HepG2 (cell line): ENCODE results near the gene AXIN1. TPM values are rescaled to one million over a fixed set of nuclear protein-coding genes. Genes with fewer than 3 reads are reported as not detected.

Source experiments
- ATAC-seq: fragments of 200-7000 bp; cut with Tn5 transposase; 3 replicates; pipeline ENCODE4 v1.9.1; 2020; ENCODE audit warnings: mild to moderate bottlenecking, moderate library complexity
- BruUV-seq: library from RNA; stranded (reverse); fragments of 400-500 nt; replicated peaks from 2 replicates; lab custom pipeline; 2021; lab: Mats Ljungman, UMichigan
- CTCF ChIA-PET: fragments of 300-600 bp; formaldehyde crosslinking; extraction: SDS; loops from one replicate; lab custom pipeline; 2021; ENCODE audit warnings: low total read pairs, inconsistent platforms, low intra/inter-chr PET ratio; lab: Yijun Ruan, JAX
- POLR2A ChIA-PET: fragments of 350-600 bp; sonication (Branson Sonifier 250); formaldehyde crosslinking; loops from one replicate; lab custom pipeline; 2020; ENCODE audit warnings: antibody characterized with exemption, inconsistent platforms; lab: Yijun Ruan, JAX
- DNase-seq: peaks from one replicate; pipeline ENCODE4 v3.0.0-alpha.2; 2015; ENCODE audit warnings: low spot score
- FAIRE-seq: peaks from 3 replicates; lab custom pipeline; 2011; peaks lifted over from hg19 to GRCh38; lab: Jason Lieb, UNC
- H2AFZ ChIP-seq: one replicate; pipeline ENCODE4 v1.6.1; 2011; ENCODE audit warnings: low read length, inconsistent platforms
- H3K27ac ChIP-seq: fragments of 300-600 bp; 3 replicates; pipeline ENCODE4 v1.8.0; 2011; ENCODE audit warnings: mixed run types, mild to moderate bottlenecking, mixed read lengths, low read length, inconsistent platforms; ENCODE audit not compliant: insufficient read depth; ENCODE audit errors: extremely low read length
- H3K27me3 ChIP-seq, 2 experiments: fragments of 200-600 bp in 1 of 2; 2 replicates in 1 of 2; 3 replicates in 1 of 2; pipeline versions ENCODE4 v1.6.0 to v1.8.0; 2011; ENCODE audit warnings: low read length in 2 of 2, mild to moderate bottlenecking in 2 of 2, moderate library complexity in 2 of 2, inconsistent platforms in 1 of 2; ENCODE audit not compliant: insufficient read depth in 2 of 2, control insufficient read depth in 1 of 2
- H3K36me3 ChIP-seq, 2 experiments: fragments of 200-600 bp in 1 of 2; replicated peaks in 1 of 2; 2 replicates in 1 of 2; 3 replicates in 1 of 2; pipeline versions ENCODE4 v1.5.1 to v1.8.0; 2011; ENCODE audit warnings: low read length in 2 of 2, inconsistent platforms in 1 of 2; ENCODE audit not compliant: insufficient read depth in 2 of 2, control insufficient read depth in 1 of 2
- H3K4me1 ChIP-seq: 2 replicates; pipeline ENCODE4 v1.5.1; 2012; ENCODE audit warnings: low read length, inconsistent platforms; ENCODE audit not compliant: insufficient read depth
- H3K4me2 ChIP-seq: 2 replicates; pipeline ENCODE4 v1.6.0; 2011; ENCODE audit warnings: low read depth, low read length, inconsistent platforms
- H3K4me3 ChIP-seq, 3 experiments: fragments of 200-600 bp in 1 of 3; sonication (generic), shearing (Covaris generic) in 1 of 3; replicated peaks in 1 of 3; 2 replicates each; pipeline ENCODE4 v1.5.1; 2011 to 2016; ENCODE audit warnings: low read length in 3 of 3, inconsistent platforms in 2 of 3, low read depth in 2 of 3, mild to moderate bottlenecking in 2 of 3, control low read depth in 1 of 3, mixed read lengths in 1 of 3; ENCODE audit not compliant: insufficient read depth in 1 of 3
- H3K79me2 ChIP-seq: one replicate; pipeline ENCODE4 v1.6.1; 2011; ENCODE audit warnings: low read length, inconsistent platforms; ENCODE audit not compliant: insufficient read depth
- H3K9ac ChIP-seq: 2 replicates; pipeline ENCODE4 v1.6.0; 2011; ENCODE audit warnings: mild to moderate bottlenecking, low read depth, low read length, inconsistent platforms; ENCODE audit not compliant: insufficient read depth
- H3K9me3 ChIP-seq: 2 replicates; pipeline ENCODE4 v1.5.1; 2012; ENCODE audit warnings: mild to moderate bottlenecking, low read length
- H4K20me1 ChIP-seq: 2 replicates; pipeline ENCODE4 v1.6.0; 2011; ENCODE audit warnings: inconsistent platforms, mild to moderate bottlenecking, low read length, moderate library complexity; ENCODE audit not compliant: insufficient read depth
- ELF4 ChIP-seq: sonication (generic); formaldehyde crosslinking; IDR thresholded peaks from 2 replicates; pipeline ENCODE4 v1.5.0; 2020; ENCODE audit warnings: missing genetic modification reagents, mild to moderate bottlenecking, moderate library complexity, borderline replicate concordance
- NCOA2 ChIP-seq: sonication (generic); formaldehyde crosslinking; IDR thresholded peaks from 2 replicates; pipeline ENCODE4 v1.8.0; 2022; ENCODE audit warnings: inconsistent platforms
- NRL ChIP-seq: sonication (generic); formaldehyde crosslinking; IDR thresholded peaks from 2 replicates; pipeline ENCODE4 v1.5.0; 2020; ENCODE audit warnings: missing genetic modification reagents, mild to moderate bottlenecking, moderate library complexity, borderline replicate concordance
- PHF21A ChIP-seq: sonication (generic); formaldehyde crosslinking; IDR thresholded peaks from 2 replicates; pipeline ENCODE4 v1.5.0; 2020; ENCODE audit warnings: mild to moderate bottlenecking, missing genetic modification reagents
- RAD51 ChIP-seq: fragments of 450-650 bp; IDR thresholded peaks from 2 replicates; pipeline ENCODE4 v1.6.1; 2016; ENCODE audit warnings: borderline replicate concordance
- RFXAP ChIP-seq: sonication (generic); formaldehyde crosslinking; IDR thresholded peaks from 2 replicates; pipeline ENCODE4 v1.4.0; 2020; ENCODE audit warnings: missing genetic modification reagents, borderline replicate concordance
- ZC3H4 ChIP-seq: sonication (generic); formaldehyde crosslinking; IDR thresholded peaks from 2 replicates; pipeline ENCODE4 v1.4.0; 2020; ENCODE audit warnings: missing genetic modification reagents, borderline replicate concordance
- ZFY ChIP-seq: sonication (generic); formaldehyde crosslinking; IDR thresholded peaks from 2 replicates; pipeline ENCODE4 v1.4.0; 2020; ENCODE audit warnings: missing genetic modification reagents
- ZNF17 ChIP-seq: sonication (generic); formaldehyde crosslinking; IDR thresholded peaks from 2 replicates; pipeline ENCODE4 v1.5.0; 2020; ENCODE audit warnings: mild to moderate bottlenecking, missing genetic modification reagents
- ZNF263 ChIP-seq: sonication (generic); formaldehyde crosslinking; IDR thresholded peaks from 2 replicates; pipeline ENCODE4 v1.4.0; 2020; ENCODE audit warnings: missing genetic modification reagents
- ZNF331 ChIP-seq: sonication (generic); formaldehyde crosslinking; IDR thresholded peaks from 2 replicates; pipeline ENCODE4 v1.4.0; 2020; ENCODE audit warnings: missing genetic modification reagents
- ZNF75D ChIP-seq: sonication (generic); formaldehyde crosslinking; IDR thresholded peaks from 2 replicates; pipeline ENCODE4 v1.8.1; 2023; ENCODE audit warnings: missing genetic modification reagents, mild to moderate bottlenecking, borderline replicate concordance
- ZNF878 ChIP-seq: sonication (generic); formaldehyde crosslinking; IDR thresholded peaks from 2 replicates; pipeline ENCODE4 v1.8.1; 2023; ENCODE audit warnings: mild to moderate bottlenecking, missing genetic modification reagents, moderate library complexity
- ZNF883 ChIP-seq: sonication (generic); formaldehyde crosslinking; IDR thresholded peaks from 2 replicates; pipeline ENCODE4 v1.5.1; 2020; ENCODE audit warnings: mild to moderate bottlenecking, missing genetic modification reagents; ENCODE audit errors: not compliant biosample characterization
- WGBS: methylation state at CpG from one replicate; pipeline ENCODE4 v1.1.6; 2017; ENCODE audit warnings: low lambda C conversion rate; 5-methylcytosine and 5-hydroxymethylcytosine counted together
- in situ Hi-C: cut with HindIII; loops from 2 replicates; pipeline ENCODE4 v1.10.0; 2017; ENCODE audit warnings: low pct_unique_long_range_greater_than_20kb; ENCODE audit not compliant: extremely low pct_ligation_motif_present
- intact Hi-C: fragments of 100-400 bp; cut with micrococcal nuclease; formaldehyde crosslinking; loops from one replicate; pipeline ENCODE4 v1.10.0; 2022; ENCODE audit not compliant: unreplicated experiment
- polyA plus RNA-seq, 8 experiments: library from polyadenylated mRNA; depleted of rRNA in 3 of 8; stranded (reverse) in 7 of 8; unstranded in 1 of 8; fragments of >200 nt; fragmentation: Illumina TruSeq in 4 of 8; extraction: Trizol in 4 of 8; gene quantifications; 2 replicates each; pipeline versions ENCODE4 v1.2.1 to v1.2.3, GENCODE V29; 2011 to 2016; ENCODE audit warnings: low read depth in 4 of 8, missing spikeins in 1 of 8, mixed read lengths in 1 of 8; ENCODE audit not compliant: insufficient read depth in 1 of 8
- total RNA-seq, 5 experiments: library from RNA; depleted of rRNA; stranded (reverse); fragments of >200 nt; fragmentation: Illumina TruSeq; extraction: Trizol; gene quantifications; 2 replicates each; pipeline ENCODE4 v1.2.3, GENCODE V29; 2016; ENCODE audit warnings: low read depth in 1 of 5
- TF ChIP-seq, protein P1 (sequence below): sonication (generic); formaldehyde crosslinking; IDR thresholded peaks from 2 replicates; pipeline ENCODE4 v1.5.1; 2020; ENCODE audit warnings: mild to moderate bottlenecking, moderate library complexity, missing genetic modification reagents
- TF ChIP-seq, protein P2 (sequence below): sonication (generic); formaldehyde crosslinking; IDR thresholded peaks from 2 replicates; pipeline ENCODE4 v1.5.0; 2020; ENCODE audit warnings: mild to moderate bottlenecking, missing genetic modification reagents, borderline replicate concordance
- TF ChIP-seq, protein P3 (sequence below): sonication (generic); formaldehyde crosslinking; IDR thresholded peaks from 2 replicates; pipeline ENCODE4 v1.4.0; 2020; ENCODE audit warnings: missing genetic modification reagents

The AXIN1 gene
- total and polyA plus RNA-seq, 2 of the 13 experiments (the other 11 are each of a cell fraction or from before 2014, with no cell fraction given), result 24.0 to 26.0 TPM

DNA sequence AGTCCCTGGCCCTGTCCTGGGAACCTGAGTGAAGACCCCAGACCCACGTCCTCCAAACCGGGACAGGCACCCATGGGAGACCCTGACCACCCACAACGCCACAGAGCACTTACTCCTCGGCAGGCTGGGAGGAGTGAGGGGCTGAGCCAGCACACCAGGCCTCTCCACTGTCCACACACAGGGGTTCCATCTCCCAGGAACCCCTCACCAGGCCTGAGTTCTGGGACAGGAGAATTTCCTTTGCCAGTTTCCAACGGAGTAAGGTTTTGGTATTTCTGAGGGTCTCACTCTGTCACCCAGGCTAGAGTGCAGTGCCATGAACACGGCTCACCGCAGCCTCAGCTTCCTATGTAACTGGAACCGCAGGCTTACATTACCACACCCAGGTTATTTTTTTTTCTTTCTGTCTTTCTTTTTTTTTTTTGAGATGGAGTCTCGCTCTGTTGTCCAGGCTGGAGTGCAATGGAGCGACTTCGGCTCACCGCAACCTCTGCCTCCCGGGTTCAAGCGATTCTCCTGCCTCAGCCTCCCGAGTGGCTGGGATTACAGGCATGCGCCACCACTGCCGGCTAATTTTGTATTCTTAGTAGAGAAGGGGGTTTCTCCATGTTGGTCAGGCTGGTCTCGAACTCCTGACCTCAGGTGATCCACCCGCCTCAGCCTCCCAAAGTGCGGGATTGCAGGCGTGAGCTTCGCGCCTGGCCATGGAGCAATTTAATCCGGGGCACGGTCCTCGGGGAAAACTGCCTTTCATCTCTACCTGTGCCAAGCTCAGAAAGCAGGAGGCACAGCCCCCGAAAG, 27.6 kb upstream of the AXIN1 start:
- no peaks in the 10 kb centered on the region for H4K20me1 ChIP-seq
- FAIRE-seq (no peak), DNase-seq (no peak), ATAC-seq (no peak)
- ChIA-PET CTCF (no interaction called here), POLR2A (interaction anchor here (0.9 to 5.9 kb wide), 6 partner anchors 10 to 146 kb away, joined by 3 to 27 read pairs (median 4); partner anchors contain the start of genes AXIN1, DECR2 and MRPL28)
- TSS peak; percentile 56 for BruUV-seq
- H3K36me3 ChIP-seq, result peaks cover 8 to 10% of the 10 kb centered on the region in 2 experiments; a peak in 3 of 5 replicates
- WGBS, result 48% methylated on average over 23 of the region's 27 CpGs
- H3K27me3 ChIP-seq, result no peaks in the 10 kb centered on the region
- intact Hi-C loops, result no loop called here
- H2AFZ ChIP-seq, result no peak overlapping the region
- H3K27ac ChIP-seq, result peak overlapping the region; percentile 5
- H3K9me3 ChIP-seq, result no peaks in the 10 kb centered on the region
- H3K9ac ChIP-seq, result peak overlapping the region; percentile 81; the same call in 1 of the 2 replicates
- H3K4me3 ChIP-seq, result peak overlapping the region; percentile 85 to 94 (median 93)
- H3K4me1 ChIP-seq, result peaks cover 38% of the 10 kb centered on the region
- in situ Hi-C loops, result no loop called here
- H3K4me2 ChIP-seq, result peak overlapping the region; percentile 88
- H3K79me2 ChIP-seq, result peaks cover 16% of the 10 kb centered on the region
- TF ChIP-seq RFXAP (CRISPR knock-in tag), result 0 out of 2 replicates have a peak, but pooled peaks have one; percentile 20
- no peak for TF ChIP-seq ZC3H4 (CRISPR knock-in tag)
- no peak for TF ChIP-seq ZNF75D (CRISPR knock-in tag)
- TF ChIP-seq ZNF878 (CRISPR knock-in tag), result no peak
- TF ChIP-seq NCOA2, result no peak
- no peak for TF ChIP-seq PHF21A (CRISPR knock-in tag)
- TF ChIP-seq, protein P1, sequence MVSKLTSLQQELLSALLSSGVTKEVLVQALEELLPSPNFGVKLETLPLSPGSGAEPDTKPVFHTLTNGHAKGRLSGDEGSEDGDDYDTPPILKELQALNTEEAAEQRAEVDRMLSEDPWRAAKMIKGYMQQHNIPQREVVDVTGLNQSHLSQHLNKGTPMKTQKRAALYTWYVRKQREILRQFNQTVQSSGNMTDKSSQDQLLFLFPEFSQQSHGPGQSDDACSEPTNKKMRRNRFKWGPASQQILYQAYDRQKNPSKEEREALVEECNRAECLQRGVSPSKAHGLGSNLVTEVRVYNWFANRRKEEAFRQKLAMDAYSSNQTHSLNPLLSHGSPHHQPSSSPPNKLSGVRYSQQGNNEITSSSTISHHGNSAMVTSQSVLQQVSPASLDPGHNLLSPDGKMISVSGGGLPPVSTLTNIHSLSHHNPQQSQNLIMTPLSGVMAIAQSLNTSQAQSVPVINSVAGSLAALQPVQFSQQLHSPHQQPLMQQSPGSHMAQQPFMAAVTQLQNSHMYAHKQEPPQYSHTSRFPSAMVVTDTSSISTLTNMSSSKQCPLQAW (CRISPR knock-in tag), result no peak
- TF ChIP-seq, protein P2, sequence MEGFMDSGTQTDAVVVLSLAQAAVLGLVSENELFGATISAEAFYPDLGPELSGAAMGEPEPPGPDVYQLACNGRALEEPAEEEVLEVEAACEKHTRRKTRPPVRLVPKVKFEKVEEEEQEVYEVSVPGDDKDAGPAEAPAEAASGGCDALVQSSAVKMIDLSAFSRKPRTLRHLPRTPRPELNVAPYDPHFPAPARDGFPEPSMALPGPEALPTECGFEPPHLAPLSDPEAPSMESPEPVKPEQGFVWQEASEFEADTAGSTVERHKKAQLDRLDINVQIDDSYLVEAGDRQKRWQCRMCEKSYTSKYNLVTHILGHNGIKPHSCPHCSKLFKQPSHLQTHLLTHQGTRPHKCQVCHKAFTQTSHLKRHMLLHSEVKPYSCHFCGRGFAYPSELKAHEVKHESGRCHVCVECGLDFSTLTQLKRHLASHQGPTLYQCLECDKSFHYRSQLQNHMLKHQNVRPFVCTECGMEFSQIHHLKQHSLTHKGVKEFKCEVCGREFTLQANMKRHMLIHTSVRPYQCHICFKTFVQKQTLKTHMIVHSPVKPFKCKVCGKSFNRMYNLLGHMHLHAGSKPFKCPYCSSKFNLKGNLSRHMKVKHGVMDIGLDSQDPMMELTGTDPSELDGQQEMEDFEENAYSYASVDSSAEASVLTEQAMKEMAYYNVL, result no peak
- peak; percentile 63 for TF ChIP-seq ZNF883 (CRISPR knock-in tag)
- TF ChIP-seq ZFY (CRISPR knock-in tag), result peak; percentile 23; the same call in 1 of the 2 replicates
- no peak for TF ChIP-seq RAD51
- no peak for TF ChIP-seq ZNF263 (CRISPR knock-in tag)
- TF ChIP-seq ZNF17 (CRISPR knock-in tag), result no peak
- TF ChIP-seq ELF4 (CRISPR knock-in tag), result no peak
- TF ChIP-seq, protein P3, sequence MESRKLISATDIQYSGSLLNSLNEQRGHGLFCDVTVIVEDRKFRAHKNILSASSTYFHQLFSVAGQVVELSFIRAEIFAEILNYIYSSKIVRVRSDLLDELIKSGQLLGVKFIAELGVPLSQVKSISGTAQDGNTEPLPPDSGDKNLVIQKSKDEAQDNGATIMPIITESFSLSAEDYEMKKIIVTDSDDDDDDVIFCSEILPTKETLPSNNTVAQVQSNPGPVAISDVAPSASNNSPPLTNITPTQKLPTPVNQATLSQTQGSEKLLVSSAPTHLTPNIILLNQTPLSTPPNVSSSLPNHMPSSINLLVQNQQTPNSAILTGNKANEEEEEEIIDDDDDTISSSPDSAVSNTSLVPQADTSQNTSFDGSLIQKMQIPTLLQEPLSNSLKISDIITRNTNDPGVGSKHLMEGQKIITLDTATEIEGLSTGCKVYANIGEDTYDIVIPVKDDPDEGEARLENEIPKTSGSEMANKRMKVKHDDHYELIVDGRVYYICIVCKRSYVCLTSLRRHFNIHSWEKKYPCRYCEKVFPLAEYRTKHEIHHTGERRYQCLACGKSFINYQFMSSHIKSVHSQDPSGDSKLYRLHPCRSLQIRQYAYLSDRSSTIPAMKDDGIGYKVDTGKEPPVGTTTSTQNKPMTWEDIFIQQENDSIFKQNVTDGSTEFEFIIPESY (CRISPR knock-in tag), result peak; percentile 87
- no peak for TF ChIP-seq NRL (CRISPR knock-in tag)
- TF ChIP-seq ZNF331 (CRISPR knock-in tag), result no peak
